ENCODE measurements around the gene LRRC10B. TPM values are rescaled to one million over a fixed set of nuclear protein-coding genes. Genes with fewer than 3 reads are reported as not detected.

LRRC10B gene
- total RNA-seq, 2 experiments from 2014 or later = not detected

GRCh38 chr11:61497473-61497872, 11.1 kb upstream of the LRRC10B start:
- H3K4me1 ChIP-seq (ENCODE audit: insufficient read depth, low read length) = no peaks in the 10 kb centered on the region
- POLR2A ChIA-PET = no interaction called here
- Mint-ChIP-seq H3K27me3 (no peaks in the 10 kb centered on the region), H3K27ac (no peak overlapping the region), H3K36me3 (ENCODE audit: low read depth) (no peaks in the 10 kb centered on the region), H3K4me1 (ENCODE audit: low read depth) (no peaks in the 10 kb centered on the region), H3K9me3 (no peaks in the 10 kb centered on the region), H3K4me3 (no peak overlapping the region)
- intact Hi-C loops (cut with DNase I, micrococcal nuclease) = no loop called here
- CTCF ChIA-PET = no interaction called here
- no peaks in the 10 kb centered on the region for H3K36me3 ChIP-seq (ENCODE audit: insufficient read depth, low read length)
- TF ChIP-seq CTCF (IDR thresholded peaks at IDR 0.05) = no peak
- no peak overlapping the region for H3K4me3 ChIP-seq (ENCODE audit: low read length)
- no peak for DNase-seq
- no peaks in the 10 kb centered on the region for H3K27me3 ChIP-seq (ENCODE audit: control insufficient read depth in 1 of 2, insufficient read depth in 2 of 2, low read length in 2 of 2)
- H3K9me3 ChIP-seq (ENCODE audit: control insufficient read depth in 1 of 2, insufficient read depth in 1 of 2, low read length in 2 of 2) = no peaks in the 10 kb centered on the region
- no peak for ATAC-seq (ENCODE audit: poor library complexity)
- no peak overlapping the region for H3K27ac ChIP-seq (ENCODE audit: low read depth in 1 of 2, low read length in 2 of 2)

GRCh38 chr11:61497876-61498275, 10.7 kb upstream of the LRRC10B start:
- ChIA-PET POLR2A (no interaction called here), CTCF (no interaction called here)
- intact Hi-C loops (cut with DNase I, micrococcal nuclease) = no loop called here
- Histone ChIP-seq H3K36me3 (ENCODE audit: insufficient read depth, low read length) (no peaks in the 10 kb centered on the region), H3K9me3 (ENCODE audit: control insufficient read depth in 1 of 2, insufficient read depth in 1 of 2, low read length in 2 of 2) (no peaks in the 10 kb centered on the region), H3K4me3 (ENCODE audit: low read length) (no peak overlapping the region), H3K27ac (ENCODE audit: low read depth in 1 of 2, low read length in 2 of 2) (no peak overlapping the region), H3K4me1 (ENCODE audit: insufficient read depth, low read length) (no peaks in the 10 kb centered on the region), H3K27me3 (ENCODE audit: control insufficient read depth in 1 of 2, insufficient read depth in 2 of 2, low read length in 2 of 2) (no peaks in the 10 kb centered on the region)
- ATAC-seq (ENCODE audit: poor library complexity) (no peak), DNase-seq (no peak)
- H3K36me3 Mint-ChIP-seq (ENCODE audit: low read depth) = no peaks in the 10 kb centered on the region
- TF ChIP-seq CTCF (IDR thresholded peaks at IDR 0.05) = no peak
- no peak overlapping the region for H3K27ac Mint-ChIP-seq
- no peaks in the 10 kb centered on the region for H3K9me3 Mint-ChIP-seq
- H3K4me3 Mint-ChIP-seq = no peak overlapping the region
- H3K4me1 Mint-ChIP-seq (ENCODE audit: low read depth) = no peaks in the 10 kb centered on the region
- H3K27me3 Mint-ChIP-seq = no peaks in the 10 kb centered on the region

- H3K27me3 Mint-ChIP-seq = no peaks in the 10 kb centered on the region
- no peak for ATAC-seq (ENCODE audit: poor library complexity)
- Histone ChIP-seq H3K36me3 (ENCODE audit: insufficient read depth, low read length) (no peaks in the 10 kb centered on the region), H3K4me3 (ENCODE audit: low read length) (no peak overlapping the region), H3K27me3 (ENCODE audit: control insufficient read depth in 1 of 2, insufficient read depth in 2 of 2, low read length in 2 of 2) (peaks cover 0 to 3% of the 10 kb centered on the region in 2 experiments), H3K4me1 (ENCODE audit: insufficient read depth, low read length) (no peaks in the 10 kb centered on the region), H3K9me3 (ENCODE audit: control insufficient read depth in 1 of 2, insufficient read depth in 1 of 2, low read length in 2 of 2) (no peaks in the 10 kb centered on the region), H3K27ac (ENCODE audit: low read depth in 1 of 2, low read length in 2 of 2) (no peak overlapping the region)
- H3K4me1 Mint-ChIP-seq (ENCODE audit: low read depth) = no peaks in the 10 kb centered on the region
- POLR2A ChIA-PET = no interaction called here
- intact Hi-C loops (cut with DNase I, micrococcal nuclease) = no loop called here
- TF ChIP-seq CTCF (IDR thresholded peaks at IDR 0.05) = no peak
- H3K9me3 Mint-ChIP-seq = no peaks in the 10 kb centered on the region
- H3K4me3 Mint-ChIP-seq = no peak overlapping the region
- no peak overlapping the region for H3K27ac Mint-ChIP-seq
- no peaks in the 10 kb centered on the region for H3K36me3 Mint-ChIP-seq (ENCODE audit: low read depth)
- no peak for DNase-seq
- CTCF ChIA-PET = no interaction called here
These were observed 9.7 kb upstream of the LRRC10B start for GRCh38 chr11:61498767-61499341.

Measured in CD4-positive, alpha-beta T cell (primary cell).